K562 (cell line): Measurements from ENCODE around the gene ERVW-1. TPM values are rescaled to one million over a fixed set of nuclear protein-coding genes. Genes with fewer than 3 reads are reported as not detected.

Experiments used
- ETV5 ChIP-seq: sonication (generic); formaldehyde crosslinking; IDR thresholded peaks from 2 replicates; pipeline ENCODE4 v1.4.0; 2020; ENCODE audit warnings: low read depth, mild to moderate bottlenecking, missing genetic modification reagents
- HNRNPK ChIP-seq: fragments of 200-400 bp; formaldehyde crosslinking; IDR thresholded peaks from one replicate; pipeline ENCODE4 v1.6.1; 2018; ENCODE audit warnings: mild to moderate bottlenecking, low read depth, low read length; ENCODE audit not compliant: poor library complexity, severe bottlenecking
- IRF2 ChIP-seq: sonication (generic); formaldehyde crosslinking; IDR thresholded peaks from 2 replicates; pipeline ENCODE4 v1.8.1; 2022; ENCODE audit warnings: mild to moderate bottlenecking, missing genetic modification reagents
- KDM5B ChIP-seq: fragments of 200-600 bp; sonication (generic); IDR thresholded peaks from 2 replicates; pipeline ENCODE4 v1.6.1; 2012; ENCODE audit warnings: low read depth, mild to moderate bottlenecking, moderate library complexity, low read length, control low read depth, inconsistent platforms; ENCODE audit not compliant: insufficient replicate concordance
- MED1 ChIP-seq: sonication (generic); formaldehyde crosslinking; IDR thresholded peaks from 2 replicates; pipeline ENCODE4 v1.8.1; 2023; ENCODE audit warnings: missing genetic modification reagents, borderline replicate concordance
- MTA3 ChIP-seq: fragments of 450-650 bp; formaldehyde crosslinking; IDR thresholded peaks from 2 replicates; pipeline ENCODE4 v1.6.1; 2017; ENCODE audit warnings: mild to moderate bottlenecking, borderline replicate concordance
- PRMT5 ChIP-seq: sonication (generic); formaldehyde crosslinking; IDR thresholded peaks from 2 replicates; pipeline ENCODE4 v1.5.0; 2020; ENCODE audit warnings: missing genetic modification reagents
- RAD51 ChIP-seq: fragments of 450-650 bp; IDR thresholded peaks from 2 replicates; pipeline ENCODE4 v1.7.1; 2016; ENCODE audit warnings: low read depth, mild to moderate bottlenecking, borderline replicate concordance
- SP1 ChIP-seq: sonication (generic); formaldehyde crosslinking; IDR thresholded peaks from 2 replicates; pipeline ENCODE4 v1.8.1; 2022; ENCODE audit warnings: mild to moderate bottlenecking, missing genetic modification reagents
- STAT5B ChIP-seq: fragments of 250-450 bp; sonication (Bioruptor Pico); IDR thresholded peaks from 2 replicates; pipeline ENCODE4 v1.8.0; 2021; ENCODE audit warnings: mild to moderate bottlenecking, inconsistent platforms
- TEAD1 ChIP-seq, 2 experiments: fragments of 450-650 bp in 1 of 2; sonication (generic) in 1 of 2; formaldehyde crosslinking; IDR thresholded peaks; 2 replicates each; pipeline versions ENCODE4 v1.4.0 to v1.8.0; 2020 to 2022; ENCODE audit warnings: mild to moderate bottlenecking in 2 of 2, missing genetic modification reagents in 1 of 2
- ZNF124 ChIP-seq: sonication (generic); formaldehyde crosslinking; IDR thresholded peaks from 2 replicates; pipeline ENCODE4 v1.8.1; 2022; ENCODE audit warnings: missing genetic modification reagents
- ZNF583 ChIP-seq: fragments of 250-450 bp; sonication (Bioruptor Pico); IDR thresholded peaks from 2 replicates; pipeline ENCODE4 v1.4.0; 2020
- ZNF584 ChIP-seq: fragments of 200-800 bp; sonication (Bioruptor generic); IDR thresholded peaks from 2 replicates; pipeline ENCODE4 v1.6.1; 2016; ENCODE audit warnings: low read depth, mild to moderate bottlenecking, missing genetic modification characterization, missing compliant biosample characterization
- polyA plus RNA-seq, 8 experiments: library from polyadenylated mRNA; depleted of rRNA in 4 of 8; stranded (reverse) in 5 of 8; unstranded in 3 of 8; fragments of >200 nt; fragmentation: Nextera tagmentation in 2 of 8; fragmentation: Illumina TruSeq in 1 of 8; extraction: Ambion mirVana in 2 of 8; extraction: Trizol in 1 of 8; gene quantifications; 2 replicates each; pipeline versions ENCODE4 v1.2.1 to v1.2.3, GENCODE V29; 2011 to 2014; ENCODE audit warnings: inconsistent platforms in 1 of 8, missing spikeins in 1 of 8
- total RNA-seq, 7 experiments: library from RNA; depleted of rRNA in 6 of 7; stranded (reverse); fragments of >200 nt in 6 of 7; fragmentation: Illumina TruSeq in 2 of 7; extraction: Trizol in 2 of 7; gene quantifications; 2 replicates each; pipeline versions ENCODE4 v1.2.1 to v1.2.3, GENCODE V29; 2011 to 2021; ENCODE audit warnings: low replicate concordance in 1 of 7
- TF ChIP-seq, protein P1 (sequence below): fragments of 450-650 bp; IDR thresholded peaks from 2 replicates; pipeline ENCODE4 v1.6.1; 2016; ENCODE audit warnings: borderline replicate concordance
- TF ChIP-seq, protein P2 (sequence below): fragments of 250-450 bp; sonication (Bioruptor Pico); IDR thresholded peaks from 2 replicates; pipeline ENCODE4 v1.4.0; 2020; ENCODE audit warnings: borderline replicate concordance
- TF ChIP-seq, protein P3 (sequence below): fragments of 250-450 bp; sonication (Bioruptor Pico); IDR thresholded peaks from 2 replicates; pipeline ENCODE4 v1.8.0; 2022; ENCODE audit warnings: moderate library complexity, mild to moderate bottlenecking, inconsistent platforms
- TF ChIP-seq, protein P4 (sequence below): fragments of 250-450 bp; sonication (Bioruptor Pico); IDR thresholded peaks from 2 replicates; pipeline ENCODE4 v1.8.0; 2021; ENCODE audit warnings: moderate library complexity, mild to moderate bottlenecking, inconsistent platforms
- TF ChIP-seq, protein P5 (sequence below): sonication (generic); formaldehyde crosslinking; IDR thresholded peaks from 2 replicates; pipeline ENCODE4 v1.8.1; 2023; ENCODE audit warnings: mild to moderate bottlenecking, missing genetic modification reagents

The ERVW-1 gene
- total and polyA plus RNA-seq, 9 of the 15 experiments (the other 6 are each of a cell fraction or from before 2014, with no cell fraction given): not detected

DNA sequence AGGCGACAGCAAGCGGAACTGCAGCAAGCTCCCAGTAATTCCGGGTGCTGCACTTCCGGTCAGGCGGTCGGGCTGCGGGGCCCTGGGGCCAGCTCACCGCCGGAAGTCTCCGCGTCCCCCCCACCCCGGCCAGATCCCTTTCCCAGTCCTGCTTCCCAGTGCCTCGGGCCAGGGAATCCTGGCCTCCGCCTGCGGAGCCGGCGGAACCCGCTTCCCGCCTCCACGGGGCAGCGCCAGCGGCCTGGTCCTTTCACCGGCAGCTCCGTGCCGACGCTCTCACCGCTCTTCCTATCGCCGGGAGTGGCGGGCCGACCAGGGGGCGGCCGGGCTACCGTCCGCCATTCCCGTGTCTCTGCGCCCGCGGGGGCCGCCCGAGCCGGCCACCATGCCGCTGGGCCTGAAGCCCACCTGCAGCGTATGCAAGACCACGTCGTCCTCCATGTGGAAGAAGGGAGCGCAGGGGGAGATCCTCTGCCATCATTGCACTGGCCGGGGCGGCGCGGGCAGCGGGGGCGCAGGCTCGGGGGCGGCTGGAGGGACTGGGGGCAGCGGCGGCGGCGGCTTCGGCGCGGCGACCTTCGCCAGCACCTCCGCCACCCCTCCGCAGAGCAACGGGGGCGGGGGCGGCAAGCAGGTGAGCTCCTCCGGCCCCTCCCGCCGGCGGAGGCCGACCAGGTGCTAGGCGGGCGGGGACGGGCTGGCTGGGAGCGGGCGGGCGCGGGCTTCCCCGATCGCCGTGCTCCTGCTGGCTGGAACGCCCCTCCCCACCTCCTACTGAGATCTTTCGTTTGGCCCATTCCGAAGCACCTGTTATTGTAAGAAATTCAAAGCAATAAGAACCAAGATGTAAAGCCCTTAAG is 30.2 kb downstream of the ERVW-1 start, which contains the start of gene GATAD1 (continued):
- TF ChIP-seq ZNF124 (CRISPR knock-in tag): no peak
- TF ChIP-seq STAT5B (CRISPR knock-in tag): no peak
- no peak; the same call in none of the 2 replicates for TF ChIP-seq SP1 (CRISPR knock-in tag)
- no peak for TF ChIP-seq MED1 (CRISPR knock-in tag)
- TF ChIP-seq IRF2 (CRISPR knock-in tag): no peak
- peak in 1 of 2 experiments; percentile 81; a peak in 2 of 4 replicates for TF ChIP-seq TEAD1 (CRISPR knock-in tag; IDR thresholded peaks at IDR 0.05)
- no peak for TF ChIP-seq ZNF584
- TF ChIP-seq RAD51: peak; percentile 71; the same call in 1 of the 2 replicates
- TF ChIP-seq HNRNPK: no peak
- TF ChIP-seq, protein P1, sequence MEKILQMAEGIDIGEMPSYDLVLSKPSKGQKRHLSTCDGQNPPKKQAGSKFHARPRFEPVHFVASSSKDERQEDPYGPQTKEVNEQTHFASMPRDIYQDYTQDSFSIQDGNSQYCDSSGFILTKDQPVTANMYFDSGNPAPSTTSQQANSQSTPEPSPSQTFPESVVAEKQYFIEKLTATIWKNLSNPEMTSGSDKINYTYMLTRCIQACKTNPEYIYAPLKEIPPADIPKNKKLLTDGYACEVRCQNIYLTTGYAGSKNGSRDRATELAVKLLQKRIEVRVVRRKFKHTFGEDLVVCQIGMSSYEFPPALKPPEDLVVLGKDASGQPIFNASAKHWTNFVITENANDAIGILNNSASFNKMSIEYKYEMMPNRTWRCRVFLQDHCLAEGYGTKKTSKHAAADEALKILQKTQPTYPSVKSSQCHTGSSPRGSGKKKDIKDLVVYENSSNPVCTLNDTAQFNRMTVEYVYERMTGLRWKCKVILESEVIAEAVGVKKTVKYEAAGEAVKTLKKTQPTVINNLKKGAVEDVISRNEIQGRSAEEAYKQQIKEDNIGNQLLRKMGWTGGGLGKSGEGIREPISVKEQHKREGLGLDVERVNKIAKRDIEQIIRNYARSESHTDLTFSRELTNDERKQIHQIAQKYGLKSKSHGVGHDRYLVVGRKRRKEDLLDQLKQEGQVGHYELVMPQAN: peak; percentile 74
- TF ChIP-seq, protein P2, sequence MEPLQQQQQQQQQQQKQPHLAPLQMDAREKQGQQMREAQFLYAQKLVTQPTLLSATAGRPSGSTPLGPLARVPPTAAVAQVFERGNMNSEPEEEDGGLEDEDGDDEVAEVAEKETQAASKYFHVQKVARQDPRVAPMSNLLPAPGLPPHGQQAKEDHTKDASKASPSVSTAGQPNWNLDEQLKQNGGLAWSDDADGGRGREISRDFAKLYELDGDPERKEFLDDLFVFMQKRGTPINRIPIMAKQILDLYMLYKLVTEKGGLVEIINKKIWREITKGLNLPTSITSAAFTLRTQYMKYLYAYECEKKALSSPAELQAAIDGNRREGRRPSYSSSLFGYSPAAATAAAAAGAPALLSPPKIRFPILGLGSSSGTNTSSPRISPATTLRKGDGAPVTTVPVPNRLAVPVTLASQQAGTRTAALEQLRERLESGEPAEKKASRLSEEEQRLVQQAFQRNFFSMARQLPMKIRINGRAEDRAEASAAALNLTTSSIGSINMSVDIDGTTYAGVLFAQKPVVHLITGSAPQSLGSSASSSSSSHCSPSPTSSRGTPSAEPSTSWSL (CRISPR knock-in tag): no peak
- TF ChIP-seq MTA3: peak; percentile 75
- TF ChIP-seq KDM5B: peak; percentile 62
- TF ChIP-seq, protein P3, sequence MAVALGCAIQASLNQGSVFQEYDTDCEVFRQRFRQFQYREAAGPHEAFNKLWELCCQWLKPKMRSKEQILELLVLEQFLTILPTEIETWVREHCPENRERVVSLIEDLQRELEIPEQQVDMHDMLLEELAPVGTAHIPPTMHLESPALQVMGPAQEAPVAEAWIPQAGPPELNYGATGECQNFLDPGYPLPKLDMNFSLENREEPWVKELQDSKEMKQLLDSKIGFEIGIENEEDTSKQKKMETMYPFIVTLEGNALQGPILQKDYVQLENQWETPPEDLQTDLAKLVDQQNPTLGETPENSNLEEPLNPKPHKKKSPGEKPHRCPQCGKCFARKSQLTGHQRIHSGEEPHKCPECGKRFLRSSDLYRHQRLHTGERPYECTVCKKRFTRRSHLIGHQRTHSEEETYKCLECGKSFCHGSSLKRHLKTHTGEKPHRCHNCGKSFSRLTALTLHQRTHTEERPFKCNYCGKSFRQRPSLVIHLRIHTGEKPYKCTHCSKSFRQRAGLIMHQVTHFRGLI (CRISPR knock-in tag): no peak
- TF ChIP-seq, protein P4, sequence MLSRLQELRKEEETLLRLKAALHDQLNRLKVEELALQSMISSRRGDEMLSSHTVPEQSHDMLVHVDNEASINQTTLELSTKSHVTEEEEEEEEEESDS: no peak
- TF ChIP-seq PRMT5: no peak
- peak; percentile 92 for TF ChIP-seq ETV5 (CRISPR knock-in tag)
- TF ChIP-seq ZNF583 (CRISPR knock-in tag): no peak
- TF ChIP-seq, protein P5, sequence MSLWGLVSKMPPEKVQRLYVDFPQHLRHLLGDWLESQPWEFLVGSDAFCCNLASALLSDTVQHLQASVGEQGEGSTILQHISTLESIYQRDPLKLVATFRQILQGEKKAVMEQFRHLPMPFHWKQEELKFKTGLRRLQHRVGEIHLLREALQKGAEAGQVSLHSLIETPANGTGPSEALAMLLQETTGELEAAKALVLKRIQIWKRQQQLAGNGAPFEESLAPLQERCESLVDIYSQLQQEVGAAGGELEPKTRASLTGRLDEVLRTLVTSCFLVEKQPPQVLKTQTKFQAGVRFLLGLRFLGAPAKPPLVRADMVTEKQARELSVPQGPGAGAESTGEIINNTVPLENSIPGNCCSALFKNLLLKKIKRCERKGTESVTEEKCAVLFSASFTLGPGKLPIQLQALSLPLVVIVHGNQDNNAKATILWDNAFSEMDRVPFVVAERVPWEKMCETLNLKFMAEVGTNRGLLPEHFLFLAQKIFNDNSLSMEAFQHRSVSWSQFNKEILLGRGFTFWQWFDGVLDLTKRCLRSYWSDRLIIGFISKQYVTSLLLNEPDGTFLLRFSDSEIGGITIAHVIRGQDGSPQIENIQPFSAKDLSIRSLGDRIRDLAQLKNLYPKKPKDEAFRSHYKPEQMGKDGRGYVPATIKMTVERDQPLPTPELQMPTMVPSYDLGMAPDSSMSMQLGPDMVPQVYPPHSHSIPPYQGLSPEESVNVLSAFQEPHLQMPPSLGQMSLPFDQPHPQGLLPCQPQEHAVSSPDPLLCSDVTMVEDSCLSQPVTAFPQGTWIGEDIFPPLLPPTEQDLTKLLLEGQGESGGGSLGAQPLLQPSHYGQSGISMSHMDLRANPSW (CRISPR knock-in tag): peak; percentile 68; the same call in 1 of the 2 replicates
